ENCODE data around the gene DUSP3.

DUSP3 gene

GRCh38 chr17:43771463-43771862 lies 7.3 kb downstream of the DUSP3 start:
- H3K27me3 ChIP-seq (replicated peaks; ENCODE audit: control insufficient read depth, insufficient read depth, low read length): no peaks in the 10 kb centered on the region
- no peak overlapping the region for H3K4me3 ChIP-seq (replicated peaks; ENCODE audit: low read depth, low read length)
- H3K36me3 ChIP-seq (ENCODE audit: control insufficient read depth, insufficient read depth, low read length): no peaks in the 10 kb centered on the region; the same call in 1 of the 2 replicates
- no peak for DNase-seq (ENCODE audit: extremely low read depth, insufficient read length)
- TF ChIP-seq CTCF (IDR thresholded peaks at IDR 0.05; ENCODE audit: insufficient read depth, low read length, poor library complexity, severe bottlenecking): no peak

- TF ChIP-seq CTCF (IDR thresholded peaks at IDR 0.05; ENCODE audit: insufficient read depth, low read length, poor library complexity, severe bottlenecking): no peak
- no peaks in the 10 kb centered on the region for H3K27me3 ChIP-seq (replicated peaks; ENCODE audit: control insufficient read depth, insufficient read depth, low read length)
- H3K36me3 ChIP-seq (ENCODE audit: control insufficient read depth, insufficient read depth, low read length): no peaks in the 10 kb centered on the region; the same call in 1 of the 2 replicates
- no peak overlapping the region for H3K4me3 ChIP-seq (replicated peaks; ENCODE audit: low read depth, low read length)
- DNase-seq (ENCODE audit: extremely low read depth, insufficient read length): no peak
These were observed 7.8 kb downstream of the DUSP3 start for GRCh38 chr17:43770957-43771356.

GRCh38 chr17:43769859-43770258 lies 8.9 kb downstream of the DUSP3 start:
- H3K27me3 ChIP-seq (replicated peaks; ENCODE audit: control insufficient read depth, insufficient read depth, low read length): no peaks in the 10 kb centered on the region
- H3K4me3 ChIP-seq (replicated peaks; ENCODE audit: low read depth, low read length): no peak overlapping the region
- no peak for TF ChIP-seq CTCF (IDR thresholded peaks at IDR 0.05; ENCODE audit: insufficient read depth, low read length, poor library complexity, severe bottlenecking)
- no peaks in the 10 kb centered on the region; the same call in 1 of the 2 replicates for H3K36me3 ChIP-seq (ENCODE audit: control insufficient read depth, insufficient read depth, low read length)
- no peak for DNase-seq (ENCODE audit: extremely low read depth, insufficient read length)

GRCh38 chr17:43769426-43769825 lies 9.4 kb downstream of the DUSP3 start:
- Histone ChIP-seq H3K27me3 (replicated peaks; ENCODE audit: control insufficient read depth, insufficient read depth, low read length) (no peaks in the 10 kb centered on the region), H3K36me3 (ENCODE audit: control insufficient read depth, insufficient read depth, low read length) (no peaks in the 10 kb centered on the region; the same call in 1 of the 2 replicates), H3K4me3 (replicated peaks; ENCODE audit: low read depth, low read length) (no peak overlapping the region)
- DNase-seq (ENCODE audit: extremely low read depth, insufficient read length): no peak
- no peak for TF ChIP-seq CTCF (IDR thresholded peaks at IDR 0.05; ENCODE audit: insufficient read depth, low read length, poor library complexity, severe bottlenecking)

GRCh38 chr17:43768943-43769342 lies 9.8 kb downstream of the DUSP3 start:
- Histone ChIP-seq H3K36me3 (ENCODE audit: control insufficient read depth, insufficient read depth, low read length) (no peaks in the 10 kb centered on the region; the same call in 1 of the 2 replicates), H3K4me3 (replicated peaks; ENCODE audit: low read depth, low read length) (no peak overlapping the region), H3K27me3 (replicated peaks; ENCODE audit: control insufficient read depth, insufficient read depth, low read length) (no peaks in the 10 kb centered on the region)
- no peak for TF ChIP-seq CTCF (IDR thresholded peaks at IDR 0.05; ENCODE audit: insufficient read depth, low read length, poor library complexity, severe bottlenecking)
- no peak for DNase-seq (ENCODE audit: extremely low read depth, insufficient read length)

GRCh38 chr17:43768382-43768781 lies 10.4 kb downstream of the DUSP3 start:
- no peak for DNase-seq (ENCODE audit: extremely low read depth, insufficient read length)

More at GRCh38 chr17:43768382-43768781, 10.4 kb downstream of the DUSP3 start:
- TF ChIP-seq CTCF (IDR thresholded peaks at IDR 0.05; ENCODE audit: insufficient read depth, low read length, poor library complexity, severe bottlenecking): no peak
- H3K36me3 ChIP-seq (ENCODE audit: control insufficient read depth, insufficient read depth, low read length): no peaks in the 10 kb centered on the region; the same call in 1 of the 2 replicates
- H3K27me3 ChIP-seq (replicated peaks; ENCODE audit: control insufficient read depth, insufficient read depth, low read length): no peaks in the 10 kb centered on the region
- H3K4me3 ChIP-seq (replicated peaks; ENCODE audit: low read depth, low read length): no peak overlapping the region

Measured in GM06990 (cell line).